Stomach (tissue), 9 donors: ENCODE data around the gene AXIN2. TPM values are rescaled to one million over a fixed set of nuclear protein-coding genes. Genes with fewer than 3 reads are reported as not detected.

ENCODE experiments used
- DNase-seq, 2 donors: peaks; one replicate each; pipeline versions ENCODE4 v3.0.0 to v3.0.0-alpha.2; 2013 to 2019
- H3K27ac ChIP-seq, 5 donors: fragments of 200-600 bp in 4 of 5; sonication (generic) in 4 of 5; one replicate each; pipeline ENCODE4 v1.5.1; 2013 to 2019; ENCODE audit warnings: mild to moderate bottlenecking in 1 of 5, moderate library complexity in 1 of 5
- H3K27me3 ChIP-seq, 3 donors: fragments of 200-600 bp; sonication (generic); one replicate each; pipeline ENCODE4 v1.5.1; 2017 to 2019; ENCODE audit warnings: mixed run types in 1 of 3
- H3K36me3 ChIP-seq, 4 donors: fragments of 200-600 bp; sonication (generic); 1 replicate in 3 of 4; 2 replicates in 1 of 4; pipeline ENCODE4 v1.5.1; 2016 to 2019
- H3K4me1 ChIP-seq, 4 donors: fragments of 200-600 bp; sonication (generic); one replicate each; pipeline ENCODE4 v1.5.1; 2016 to 2019
- H3K4me3 ChIP-seq, 4 donors: fragments of 200-600 bp; sonication (generic) in 3 of 4; one replicate each; pipeline ENCODE4 v1.5.1; 2016 to 2019; ENCODE audit warnings: mild to moderate bottlenecking in 1 of 4
- H3K9me3 ChIP-seq, 4 donors: fragments of 200-600 bp; sonication (generic); one replicate each; pipeline ENCODE4 v1.5.1; 2016 to 2019
- EP300 ChIP-seq: sonication (generic); formaldehyde crosslinking; IDR thresholded peaks from one replicate; pipeline ENCODE4 v1.6.1; 2017; ENCODE audit warnings: antibody characterized with exemption
- POLR2A ChIP-seq, 4 donors: fragments of 450-650 bp; IDR thresholded peaks; one replicate each; pipeline ENCODE4 v1.6.1; 2016; ENCODE audit warnings: antibody characterized with exemption in 4 of 4, control low read depth in 2 of 4, mild to moderate bottlenecking in 1 of 4, moderate library complexity in 1 of 4
- POLR2AphosphoS5 ChIP-seq, 3 donors: sonication (generic); formaldehyde crosslinking; IDR thresholded peaks; one replicate each; pipeline ENCODE4 v1.6.1; 2016; ENCODE audit warnings: antibody characterized with exemption in 3 of 3
- WGBS, 5 donors: extraction: QIAGEN DNeasy Blood & Tissue Kit in 3 of 5; methylation state at CpG; one replicate each; pipeline versions ENCODE4 v1.1.5 to v1.1.7; 2013 to 2018; 5-methylcytosine and 5-hydroxymethylcytosine counted together
- intact Hi-C: fragments of 100-400 bp; cut with DNase I; formaldehyde crosslinking; loops from one replicate; pipeline ENCODE4 v1.15.1; 2023; ENCODE audit warnings: low total_unique reads
- polyA plus RNA-seq, 3 donors: library from polyadenylated mRNA; stranded (reverse); fragments of 200-250 nt; gene quantifications; one replicate each; pipeline ENCODE4 v1.2.3, GENCODE V29; 2013
- total RNA-seq, 5 donors: library from RNA; depleted of rRNA; stranded (reverse); fragments of >200 nt; gene quantifications; one replicate each; pipeline versions ENCODE4 v1.1.0 to v1.2.3, GENCODE V29; 2014 to 2016
- TF ChIP-seq, protein P1 (sequence below), 7 experiments: fragments of 450-650 bp in 4 of 7; fragments of 200-600 bp in 3 of 7; sonication (generic) in 3 of 7; IDR thresholded peaks; one replicate each; pipeline ENCODE4 v1.5.1; 2016 to 2019; ENCODE audit warnings: antibody characterized with exemption in 7 of 7, control low read depth in 2 of 7, mild to moderate bottlenecking in 1 of 7
- donor health status: healthy with polysubstance abuse.
- donor health status: Bipolar disorder and iron deficiency.
- donor health status: healthy.

AXIN2 gene
- total and polyA plus RNA-seq, 8 donors, result 2.7 to 46.9 (median 12.0) TPM

DNA sequence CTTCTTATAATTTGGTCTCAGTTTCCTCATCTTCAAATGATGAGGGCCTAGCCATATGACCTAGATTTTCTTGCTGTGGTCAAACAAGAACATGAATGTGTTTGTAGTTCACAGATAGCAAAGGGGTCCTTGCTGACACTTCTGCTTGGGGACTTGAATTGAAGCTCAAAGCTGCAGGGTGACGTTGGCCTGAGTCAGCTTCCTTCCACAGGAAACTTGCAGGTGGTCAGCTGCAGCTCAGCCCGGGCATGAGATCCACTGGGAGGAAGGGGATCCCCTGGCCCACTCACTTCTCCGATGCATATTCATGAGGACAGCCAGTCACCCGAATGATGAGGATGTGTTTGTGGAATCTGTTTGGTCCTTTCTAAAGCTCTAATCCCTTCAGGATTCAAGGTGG is 42.6 kb upstream of the AXIN2 start:
- Histone ChIP-seq H3K4me1 (no peaks in the 10 kb centered on the region), H3K4me3 (no peak overlapping the region), H3K27ac (no peak overlapping the region), H3K27me3 (no peaks in the 10 kb centered on the region), H3K9me3 (no peaks in the 10 kb centered on the region), H3K36me3 (no peaks in the 10 kb centered on the region)
- WGBS, 5 donors, result 59 to 69% (median 63%) methylated on average over 4 of the region's 4 CpGs
- intact Hi-C loops, result no loop called here
- TF ChIP-seq, protein P1, sequence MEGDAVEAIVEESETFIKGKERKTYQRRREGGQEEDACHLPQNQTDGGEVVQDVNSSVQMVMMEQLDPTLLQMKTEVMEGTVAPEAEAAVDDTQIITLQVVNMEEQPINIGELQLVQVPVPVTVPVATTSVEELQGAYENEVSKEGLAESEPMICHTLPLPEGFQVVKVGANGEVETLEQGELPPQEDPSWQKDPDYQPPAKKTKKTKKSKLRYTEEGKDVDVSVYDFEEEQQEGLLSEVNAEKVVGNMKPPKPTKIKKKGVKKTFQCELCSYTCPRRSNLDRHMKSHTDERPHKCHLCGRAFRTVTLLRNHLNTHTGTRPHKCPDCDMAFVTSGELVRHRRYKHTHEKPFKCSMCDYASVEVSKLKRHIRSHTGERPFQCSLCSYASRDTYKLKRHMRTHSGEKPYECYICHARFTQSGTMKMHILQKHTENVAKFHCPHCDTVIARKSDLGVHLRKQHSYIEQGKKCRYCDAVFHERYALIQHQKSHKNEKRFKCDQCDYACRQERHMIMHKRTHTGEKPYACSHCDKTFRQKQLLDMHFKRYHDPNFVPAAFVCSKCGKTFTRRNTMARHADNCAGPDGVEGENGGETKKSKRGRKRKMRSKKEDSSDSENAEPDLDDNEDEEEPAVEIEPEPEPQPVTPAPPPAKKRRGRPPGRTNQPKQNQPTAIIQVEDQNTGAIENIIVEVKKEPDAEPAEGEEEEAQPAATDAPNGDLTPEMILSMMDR (IDR thresholded peaks at IDR 0.05), result no peak
- TF ChIP-seq POLR2A (IDR thresholded peaks at IDR 0.05), result no peak
- TF ChIP-seq EP300, result no peak
- no peak for TF ChIP-seq POLR2AphosphoS5 (IDR thresholded peaks at IDR 0.05)
- DNase-seq, result no peak

DNA sequence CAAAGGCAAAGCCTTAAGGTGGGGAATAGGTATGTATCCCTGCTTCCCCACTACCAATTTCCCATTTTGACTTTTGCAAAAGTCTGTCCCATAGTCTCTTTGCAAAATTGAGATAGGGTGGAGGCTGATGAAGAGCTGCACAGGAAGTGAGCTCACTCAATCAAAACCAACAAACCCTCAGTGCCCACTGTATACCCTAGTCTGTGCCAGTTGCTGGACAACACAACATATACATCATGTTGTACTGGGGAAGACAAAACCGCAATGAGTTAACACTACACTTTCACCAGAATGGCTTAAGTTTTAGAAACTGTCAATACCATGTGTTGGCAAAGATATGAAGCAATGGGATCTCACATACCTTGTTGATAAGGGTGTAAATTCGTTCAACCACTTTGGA is 40.4 kb upstream of the AXIN2 start:
- no peak for TF ChIP-seq POLR2A (IDR thresholded peaks at IDR 0.05)
- TF ChIP-seq, protein P1 (IDR thresholded peaks at IDR 0.05), result no peak
- TF ChIP-seq POLR2AphosphoS5 (IDR thresholded peaks at IDR 0.05), result no peak
- TF ChIP-seq EP300, result no peak
- no peak for DNase-seq
- no peaks in the 10 kb centered on the region for H3K4me1 ChIP-seq
- intact Hi-C loops, result no loop called here
- WGBS, 5 donors, result 70 to 84% (median 81%) methylated on average over 2 of the region's 2 CpGs
- H3K27ac ChIP-seq, result no peak overlapping the region
- H3K36me3 ChIP-seq, result no peaks in the 10 kb centered on the region
- no peaks in the 10 kb centered on the region for H3K27me3 ChIP-seq
- no peak overlapping the region for H3K4me3 ChIP-seq
- H3K9me3 ChIP-seq, result no peaks in the 10 kb centered on the region

DNA sequence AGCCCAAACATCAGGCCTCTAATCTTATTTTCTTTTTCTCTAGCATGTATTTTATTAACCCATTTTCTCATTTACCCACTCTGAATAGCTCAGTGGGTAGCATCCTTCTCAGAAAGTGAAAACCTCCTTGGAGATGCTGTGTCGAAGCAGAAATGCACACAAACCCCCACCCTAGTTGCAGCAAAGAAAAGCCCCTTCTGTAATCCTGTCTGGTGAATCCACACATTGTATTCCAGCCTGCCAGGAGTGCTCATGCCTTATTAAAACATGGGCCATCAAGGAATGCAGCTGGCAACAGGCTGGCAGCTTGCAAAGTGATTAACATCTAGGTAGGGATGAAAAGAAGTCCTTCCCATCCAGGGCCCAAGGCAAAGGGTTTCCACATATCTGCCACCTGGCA is 39.7 kb upstream of the AXIN2 start:
- Histone ChIP-seq H3K9me3 (no peaks in the 10 kb centered on the region), H3K27ac (no peak overlapping the region), H3K36me3 (no peaks in the 10 kb centered on the region), H3K27me3 (no peaks in the 10 kb centered on the region), H3K4me1 (no peaks in the 10 kb centered on the region), H3K4me3 (no peak overlapping the region)
- 77 to 96% (median 89%) methylated on average over 1 of the region's 1 CpG for WGBS, 5 donors
- no peak for DNase-seq
- TF ChIP-seq POLR2AphosphoS5 (IDR thresholded peaks at IDR 0.05) (no peak), POLR2A (IDR thresholded peaks at IDR 0.05) (no peak), EP300 (no peak)
- TF ChIP-seq, protein P1 (IDR thresholded peaks at IDR 0.05), result no peak
- intact Hi-C loops, result no loop called here

DNA sequence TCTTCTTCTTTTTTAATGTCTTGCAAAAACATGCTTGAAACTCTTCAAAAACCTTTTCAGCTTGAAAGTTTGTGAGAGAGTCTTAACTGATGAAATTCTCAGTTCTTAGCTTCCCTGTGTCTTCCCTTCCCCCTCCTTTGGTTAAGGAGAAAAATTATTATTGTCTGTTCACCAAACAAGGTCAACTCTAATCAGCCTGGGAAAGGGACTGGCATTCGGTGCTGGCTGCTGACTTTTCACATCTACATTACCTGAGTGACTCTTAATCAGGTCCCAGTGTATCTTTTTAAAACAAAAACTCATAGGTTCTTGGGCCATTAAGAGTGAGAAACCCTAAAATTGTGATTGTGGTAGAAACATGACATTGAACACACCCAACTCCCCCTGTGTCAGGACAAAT is 39.1 kb upstream of the AXIN2 start:
- no peaks in the 10 kb centered on the region for H3K27me3 ChIP-seq
- intact Hi-C loops, result no loop called here
- WGBS, 5 donors, result 12 to 43% (median 28%) methylated on average over 1 of the region's 1 CpG

More for the DNA sequence above, 39.1 kb upstream of the AXIN2 start:
- DNase-seq, result no peak
- Histone ChIP-seq H3K9me3 (no peaks in the 10 kb centered on the region), H3K27ac (no peak overlapping the region), H3K4me3 (no peak overlapping the region), H3K4me1 (no peaks in the 10 kb centered on the region), H3K36me3 (no peaks in the 10 kb centered on the region)
- TF ChIP-seq POLR2A (IDR thresholded peaks at IDR 0.05) (no peak), EP300 (no peak), POLR2AphosphoS5 (IDR thresholded peaks at IDR 0.05) (no peak)
- TF ChIP-seq, protein P1 (IDR thresholded peaks at IDR 0.05), result no peak
